C4-2B (cell line): ENCODE data around the gene PAN3.
"Not testable (repeated sequence)": the region's sequence is repeated elsewhere in the genome, so short reads cannot be mapped to it uniquely, and the experiment has no call there.

ENCODE experiments used
- H3K27ac ChIP-seq: fragments of 450-650 bp; 2 replicates; pipeline ENCODE4 v1.5.1; 2017
- CTCF ChIP-seq: fragments of 450-650 bp; conservative IDR thresholded peaks from 2 replicates; pipeline ENCODE4 v1.5.1; 2017; ENCODE audit warnings: mild to moderate bottlenecking
- ZFX ChIP-seq: fragments of 450-650 bp; IDR thresholded peaks from 2 replicates; pipeline ENCODE4 v1.6.1; 2017

Gene PAN3

GRCh38 chr13:28138756-28139470 is 568 bp downstream of the PAN3 start:
- peak overlapping the region; percentile 91 for H3K27ac ChIP-seq
- TF ChIP-seq ZFX (peak; percentile 100), CTCF (no peak)

DNA sequence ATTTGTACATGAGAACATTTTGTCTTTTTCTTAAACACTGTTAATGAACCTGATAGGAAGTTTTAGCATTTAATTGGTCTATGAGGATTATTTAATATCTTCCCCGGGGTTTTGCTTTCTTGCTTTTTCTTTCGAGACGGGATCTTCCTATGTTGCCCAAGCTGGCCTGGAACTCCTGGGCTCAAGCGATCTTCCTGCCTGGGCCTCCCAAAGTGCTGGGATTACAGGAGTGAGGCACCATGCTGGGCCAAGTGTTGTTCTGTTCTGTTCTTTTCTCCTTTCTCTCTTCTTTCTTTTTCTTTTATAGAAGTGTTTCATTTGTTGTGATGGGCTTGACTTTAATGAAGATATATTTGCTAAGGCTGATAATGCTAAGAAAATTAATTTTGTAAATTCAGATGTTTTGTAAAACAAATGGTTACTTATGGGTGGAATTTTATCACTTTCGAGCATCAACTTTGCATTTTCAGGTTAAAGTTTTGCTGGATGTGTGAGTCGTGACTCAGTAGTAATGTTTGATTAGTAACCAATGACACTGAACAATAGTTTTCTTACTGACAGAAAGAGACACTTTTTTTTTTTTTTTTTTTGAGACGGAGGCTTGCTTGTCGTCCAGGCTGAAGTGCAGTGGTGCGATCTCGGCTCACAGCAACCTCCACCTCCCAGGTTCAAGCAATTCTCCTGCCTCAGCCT is 2.2 kb downstream of the PAN3 start:
- TF ChIP-seq ZFX: no peak
- no peak for TF ChIP-seq CTCF
- no peak overlapping the region for H3K27ac ChIP-seq

- H3K27ac ChIP-seq: not testable (repeated sequence)
Measured at GRCh38 chr13:28141542-28141941, 3.2 kb downstream of the PAN3 start.

- TF ChIP-seq CTCF (no peak), ZFX (no peak)
Measured at GRCh38 chr13:28145049-28145448, 6.7 kb downstream of the PAN3 start.

DNA sequence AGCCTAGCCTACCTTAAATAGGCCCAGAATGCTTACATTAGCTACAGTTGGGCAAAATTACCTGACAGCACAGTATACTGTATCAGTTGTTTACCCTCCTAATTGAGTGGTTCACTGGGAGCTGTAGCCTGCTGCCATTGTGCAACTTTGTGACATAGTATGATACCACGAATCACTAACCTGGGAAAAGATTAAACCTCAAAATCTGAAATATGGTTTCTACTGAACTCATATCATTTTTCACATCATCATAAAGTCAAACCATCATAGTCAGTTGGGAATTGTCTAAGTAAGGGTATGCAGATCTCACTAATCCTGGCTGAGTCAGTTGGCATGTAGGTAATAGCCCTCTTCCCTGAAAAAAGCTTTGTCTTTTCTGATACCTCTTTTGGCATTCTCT is 9.2 kb downstream of the PAN3 start:
- no peak for TF ChIP-seq ZFX
- no peak for TF ChIP-seq CTCF

More at GRCh38 chr13:28145049-28145448, 6.7 kb downstream of the PAN3 start:
- no peak overlapping the region for H3K27ac ChIP-seq

GRCh38 chr13:28159057-28159456 is 20.7 kb downstream of the PAN3 start:
- TF ChIP-seq CTCF (no peak), ZFX (no peak)
- H3K27ac ChIP-seq: no peak overlapping the region

More for the DNA sequence above, 9.2 kb downstream of the PAN3 start:
- H3K27ac ChIP-seq: no peak overlapping the region

DNA sequence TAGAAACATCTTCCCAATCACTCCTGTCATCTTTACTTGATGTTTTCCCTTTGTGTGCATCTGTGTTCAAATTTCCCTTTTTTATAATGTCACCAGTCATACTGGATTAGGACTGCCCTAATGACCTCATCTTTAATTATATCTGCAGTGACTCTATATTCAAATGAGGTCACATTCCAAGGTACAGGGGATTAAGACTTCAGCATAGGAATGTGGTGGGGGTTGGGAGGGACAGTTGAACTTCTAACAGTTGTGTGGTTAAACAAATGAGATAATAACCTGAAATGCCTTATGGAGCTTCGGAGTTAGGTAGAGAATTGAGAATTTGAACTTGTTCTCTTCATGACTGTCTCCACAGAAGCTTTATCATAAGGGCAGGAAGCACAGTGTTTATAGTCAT is 23.0 kb downstream of the PAN3 start:
- H3K27ac ChIP-seq: no peak overlapping the region
- no peak for TF ChIP-seq ZFX
- no peak for TF ChIP-seq CTCF
